T-helper 2 cell treated with Interferon-gamma antibody and Interleukin-4, amounts not matched to agents 5 μg/mL and 100 μg/mL, for 36 hours (primary cell): ENCODE results near the gene CDK2AP2.
"Not testable (repeated sequence)": the region's sequence is repeated elsewhere in the genome, so short reads cannot be mapped to it uniquely, and the experiment has no call there.

Experiments
- DNase-seq: peaks from one replicate; pipeline ENCODE4 v3.0.0; 2021; ENCODE audit warnings: low spot score
- H3K27ac Mint-ChIP-seq: one replicate; pipeline ENCODE4 v1.8.0; 2021; ENCODE audit warnings: mild to moderate bottlenecking, mixed read lengths
- H3K27me3 Mint-ChIP-seq: one replicate; pipeline ENCODE4 v1.8.0; 2021; ENCODE audit warnings: low read depth, mixed read lengths
- H3K36me3 Mint-ChIP-seq: one replicate; pipeline ENCODE4 v1.8.0; 2021; ENCODE audit warnings: low read depth, mixed read lengths
- H3K4me1 Mint-ChIP-seq: one replicate; pipeline ENCODE4 v1.8.0; 2021; ENCODE audit warnings: low read depth, mixed read lengths
- H3K4me3 Mint-ChIP-seq: one replicate; pipeline ENCODE4 v1.8.0; 2022; ENCODE audit warnings: mild to moderate bottlenecking, moderate library complexity, mixed read lengths
- H3K9me3 Mint-ChIP-seq: one replicate; pipeline ENCODE4 v1.8.0; 2021; ENCODE audit warnings: mixed read lengths

The CDK2AP2 gene

GRCh38 chr11:67507864-67508485, at the start of gene CDK2AP2:
TSS of gene CDK2AP2 (minus strand) at chr11:67508162. CDS start at chr11:67508082, 80 bp downstream.
- DNase-seq, result peak; percentile 99
- Mint-ChIP-seq H3K27me3 (peaks cover 11% of the 10 kb centered on the region), H3K9me3 (no peaks in the 10 kb centered on the region), H3K27ac (peak within 1 kb of the TSS; percentile 91), H3K4me3 (peak within 1 kb of the TSS; percentile 94), H3K4me1 (peaks cover 29% of the 10 kb centered on the region), H3K36me3 (peaks cover 13% of the 10 kb centered on the region)

- H3K36me3 Mint-ChIP-seq, result no peaks in the 10 kb centered on the region
- DNase-seq, result no peak
- H3K4me3 Mint-ChIP-seq, result no peak overlapping the region
- no peak overlapping the region for H3K27ac Mint-ChIP-seq
- H3K27me3 Mint-ChIP-seq, result peaks cover 16% of the 10 kb centered on the region
- no peaks in the 10 kb centered on the region for H3K9me3 Mint-ChIP-seq
- H3K4me1 Mint-ChIP-seq, result no peaks in the 10 kb centered on the region
Observed at GRCh38 chr11:67556244-67556643, 48.3 kb upstream of the CDK2AP2 start.

GRCh38 chr11:67551697-67552096, 43.7 kb upstream of the CDK2AP2 start:
- DNase-seq, H3K4me1 Mint-ChIP-seq, H3K9me3 Mint-ChIP-seq, H3K4me3 Mint-ChIP-seq, H3K36me3 Mint-ChIP-seq, H3K27ac Mint-ChIP-seq: not testable (repeated sequence)
- H3K27me3 Mint-ChIP-seq, result peaks cover 26% of the 10 kb centered on the region

- Mint-ChIP-seq H3K9me3 (peaks cover 6% of the 10 kb centered on the region), H3K4me3 (no peak overlapping the region), H3K36me3 (no peaks in the 10 kb centered on the region), H3K27me3 (peaks cover 26% of the 10 kb centered on the region), H3K27ac (no peak overlapping the region), H3K4me1 (peaks cover 2% of the 10 kb centered on the region)
- no peak for DNase-seq
Observed at GRCh38 chr11:67551127-67551526, 43.2 kb upstream of the CDK2AP2 start.

GRCh38 chr11:67548555-67549110, 40.7 kb upstream of the CDK2AP2 start:
- DNase-seq, result no peak
- H3K27me3 Mint-ChIP-seq, result peaks cover 23% of the 10 kb centered on the region
- peaks cover 6% of the 10 kb centered on the region for H3K9me3 Mint-ChIP-seq
- H3K27ac Mint-ChIP-seq, result no peak overlapping the region
- no peak overlapping the region for H3K4me3 Mint-ChIP-seq
- H3K36me3 Mint-ChIP-seq, result no peaks in the 10 kb centered on the region
- peaks cover 2% of the 10 kb centered on the region for H3K4me1 Mint-ChIP-seq

GRCh38 chr11:67548112-67548511, 40.1 kb upstream of the CDK2AP2 start:
- not testable (repeated sequence) for H3K36me3 Mint-ChIP-seq, H3K9me3 Mint-ChIP-seq, H3K4me1 Mint-ChIP-seq, DNase-seq, H3K4me3 Mint-ChIP-seq, H3K27ac Mint-ChIP-seq
- H3K27me3 Mint-ChIP-seq, result peaks cover 22% of the 10 kb centered on the region

GRCh38 chr11:67545280-67545679, 37.3 kb upstream of the CDK2AP2 start:
- H3K27me3 Mint-ChIP-seq, result peaks cover 5% of the 10 kb centered on the region
- no peaks in the 10 kb centered on the region for H3K36me3 Mint-ChIP-seq
- H3K4me1 Mint-ChIP-seq, result peaks cover 2% of the 10 kb centered on the region
- no peak overlapping the region for H3K27ac Mint-ChIP-seq
- DNase-seq, result no peak
- H3K4me3 Mint-ChIP-seq, result no peak overlapping the region
- no peaks in the 10 kb centered on the region for H3K9me3 Mint-ChIP-seq

- Mint-ChIP-seq H3K4me3 (no peak overlapping the region), H3K27ac (no peak overlapping the region), H3K4me1 (peaks cover 2% of the 10 kb centered on the region), H3K36me3 (no peaks in the 10 kb centered on the region), H3K9me3 (no peaks in the 10 kb centered on the region), H3K27me3 (peaks cover 2% of the 10 kb centered on the region)
- no peak for DNase-seq
Observed at GRCh38 chr11:67544616-67545242, 36.8 kb upstream of the CDK2AP2 start.

- H3K36me3 Mint-ChIP-seq, result no peaks in the 10 kb centered on the region
Observed at GRCh38 chr11:67543585-67543984, 35.6 kb upstream of the CDK2AP2 start.

GRCh38 chr11:67542971-67543370, 35.0 kb upstream of the CDK2AP2 start:
- DNase-seq, result no peak
- H3K27me3 Mint-ChIP-seq, result peaks cover 2% of the 10 kb centered on the region
- H3K36me3 Mint-ChIP-seq, result no peaks in the 10 kb centered on the region
- H3K9me3 Mint-ChIP-seq, result no peaks in the 10 kb centered on the region
- peaks cover 2% of the 10 kb centered on the region for H3K4me1 Mint-ChIP-seq
- H3K4me3 Mint-ChIP-seq, result no peak overlapping the region
- H3K27ac Mint-ChIP-seq, result no peak overlapping the region

More at GRCh38 chr11:67543585-67543984, 35.6 kb upstream of the CDK2AP2 start:
- H3K27me3 Mint-ChIP-seq, result peaks cover 2% of the 10 kb centered on the region
- H3K4me1 Mint-ChIP-seq, result peaks cover 2% of the 10 kb centered on the region
- no peak overlapping the region for H3K4me3 Mint-ChIP-seq
- H3K27ac Mint-ChIP-seq, result no peak overlapping the region
- no peaks in the 10 kb centered on the region for H3K9me3 Mint-ChIP-seq
- no peak for DNase-seq

GRCh38 chr11:67542169-67542568, 34.2 kb upstream of the CDK2AP2 start:
- Mint-ChIP-seq H3K9me3 (no peaks in the 10 kb centered on the region), H3K27me3 (peaks cover 2% of the 10 kb centered on the region), H3K36me3 (no peaks in the 10 kb centered on the region), H3K4me3 (no peak overlapping the region), H3K4me1 (peaks cover 2% of the 10 kb centered on the region), H3K27ac (no peak overlapping the region)
- no peak for DNase-seq

GRCh38 chr11:67541198-67541597, 33.2 kb upstream of the CDK2AP2 start:
- H3K27me3 Mint-ChIP-seq, result no peaks in the 10 kb centered on the region
- no peaks in the 10 kb centered on the region for H3K4me1 Mint-ChIP-seq
- no peak for DNase-seq
- H3K36me3 Mint-ChIP-seq, result no peaks in the 10 kb centered on the region
- no peak overlapping the region for H3K27ac Mint-ChIP-seq
- no peaks in the 10 kb centered on the region for H3K9me3 Mint-ChIP-seq
- H3K4me3 Mint-ChIP-seq, result no peak overlapping the region

GRCh38 chr11:67539550-67539949, 31.6 kb upstream of the CDK2AP2 start:
- H3K27ac Mint-ChIP-seq, result no peak overlapping the region
- H3K36me3 Mint-ChIP-seq, result no peaks in the 10 kb centered on the region
- H3K4me3 Mint-ChIP-seq, result no peak overlapping the region
- no peaks in the 10 kb centered on the region for H3K27me3 Mint-ChIP-seq
- H3K4me1 Mint-ChIP-seq, result no peaks in the 10 kb centered on the region
- no peak for DNase-seq
- peaks cover under 1% of the 10 kb centered on the region for H3K9me3 Mint-ChIP-seq

GRCh38 chr11:67538823-67539505, 31.0 kb upstream of the CDK2AP2 start:
- no peak for DNase-seq
- H3K4me1 Mint-ChIP-seq, result no peaks in the 10 kb centered on the region
- no peaks in the 10 kb centered on the region for H3K27me3 Mint-ChIP-seq
- no peak overlapping the region for H3K4me3 Mint-ChIP-seq
- no peak overlapping the region for H3K27ac Mint-ChIP-seq
- H3K9me3 Mint-ChIP-seq, result peaks cover 7% of the 10 kb centered on the region
- no peaks in the 10 kb centered on the region for H3K36me3 Mint-ChIP-seq
